SH-SY5Y (cell line): ENCODE data around the gene ZSCAN5A.

ENCODE experiments used
- GATA2 ChIP-seq: IDR thresholded peaks from 2 replicates; pipeline ENCODE4 v1.6.1; 2011; ENCODE audit warnings: mild to moderate bottlenecking, low read depth, low read length
- GATA3 ChIP-seq: IDR thresholded peaks from 2 replicates; pipeline ENCODE4 v1.6.1; 2011; ENCODE audit warnings: low read depth, mild to moderate bottlenecking, low read length, moderate library complexity

DNA sequence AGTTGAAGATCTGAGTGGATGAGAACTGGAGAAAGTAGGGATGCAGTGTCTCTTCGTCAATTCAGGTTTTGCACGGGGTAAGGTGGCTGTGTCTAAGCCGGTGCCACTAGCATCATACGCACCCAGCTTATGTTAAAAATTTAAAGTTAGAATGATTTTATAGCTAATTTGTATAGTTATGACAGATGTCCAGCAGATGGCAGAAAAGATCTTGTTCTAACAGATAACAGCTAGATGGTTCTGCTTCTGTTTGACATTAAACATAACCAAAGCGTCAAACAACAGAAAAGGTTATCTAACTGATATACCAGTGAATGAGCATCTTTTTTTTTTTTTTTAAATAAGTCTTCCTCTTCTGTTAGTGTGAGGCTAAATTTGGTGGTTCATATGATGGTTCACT, 60.9 kb downstream of the ZSCAN5A start:
- no peak for TF ChIP-seq GATA2
- no peak for TF ChIP-seq GATA3
